ENCODE results near the gene WNT7B.

The WNT7B gene

GRCh38 chr22:45929649-45930048, 47.3 kb downstream of the WNT7B start:
- no peak for DNase-seq (ENCODE audit: extremely low read depth, low read depth)
- H3K4me3 ChIP-seq (replicated peaks; ENCODE audit: low read depth, low read length), result no peak overlapping the region
- no peak for TF ChIP-seq CTCF (IDR thresholded peaks at IDR 0.05; ENCODE audit: low read depth, low read length, missing control alignments)

- H3K4me3 ChIP-seq (replicated peaks; ENCODE audit: low read depth, low read length), result no peak overlapping the region
- DNase-seq (ENCODE audit: extremely low read depth, low read depth), result no peak
- TF ChIP-seq CTCF (IDR thresholded peaks at IDR 0.05; ENCODE audit: low read depth, low read length, missing control alignments), result no peak
These were observed 48.1 kb downstream of the WNT7B start for GRCh38 chr22:45928726-45929368.

- H3K4me3 ChIP-seq (replicated peaks; ENCODE audit: low read depth, low read length), result no peak overlapping the region
- no peak for TF ChIP-seq CTCF (IDR thresholded peaks at IDR 0.05; ENCODE audit: low read depth, low read length, missing control alignments)
- DNase-seq (ENCODE audit: extremely low read depth, low read depth), result no peak
These were observed 49.9 kb downstream of the WNT7B start for GRCh38 chr22:45927059-45927458.

- no peak for DNase-seq (ENCODE audit: extremely low read depth, low read depth)
- TF ChIP-seq CTCF (IDR thresholded peaks at IDR 0.05; ENCODE audit: low read depth, low read length, missing control alignments), result no peak
- no peak overlapping the region for H3K4me3 ChIP-seq (replicated peaks; ENCODE audit: low read depth, low read length)
These were observed 50.5 kb downstream of the WNT7B start for GRCh38 chr22:45926433-45926832.

- no peak overlapping the region for H3K4me3 ChIP-seq (replicated peaks; ENCODE audit: low read depth, low read length)
- TF ChIP-seq CTCF (IDR thresholded peaks at IDR 0.05; ENCODE audit: low read depth, low read length, missing control alignments), result no peak
- DNase-seq (ENCODE audit: extremely low read depth, low read depth), result no peak
These were observed 51.1 kb downstream of the WNT7B start for GRCh38 chr22:45925811-45926351.

GRCh38 chr22:45923835-45924234, 53.1 kb downstream of the WNT7B start:
- no peak for TF ChIP-seq CTCF (IDR thresholded peaks at IDR 0.05; ENCODE audit: low read depth, low read length, missing control alignments)
- H3K4me3 ChIP-seq (replicated peaks; ENCODE audit: low read depth, low read length), result no peak overlapping the region
- no peak for DNase-seq (ENCODE audit: extremely low read depth, low read depth)

- no peak for DNase-seq (ENCODE audit: extremely low read depth, low read depth)
- no peak for TF ChIP-seq CTCF (IDR thresholded peaks at IDR 0.05; ENCODE audit: low read depth, low read length, missing control alignments)
- no peak overlapping the region for H3K4me3 ChIP-seq (replicated peaks; ENCODE audit: low read depth, low read length)
These were observed 53.8 kb downstream of the WNT7B start for GRCh38 chr22:45923212-45923611.

All from HFF-Myc (cell line).